Kidney epithelial cell (primary cell): ENCODE data around the gene POU2F1. TPM values are rescaled to one million over a fixed set of nuclear protein-coding genes. Genes with fewer than 3 reads are reported as not detected.

Experiments
- DNase-seq: peaks from one replicate; pipeline ENCODE4 v3.0.0-alpha.2; 2010; ENCODE audit warnings: low read depth
- H3K27me3 ChIP-seq: 2 replicates; pipeline ENCODE4 v1.6.0; 2011; ENCODE audit warnings: low read length; ENCODE audit not compliant: control insufficient read depth, insufficient read depth
- H3K36me3 ChIP-seq: 2 replicates; pipeline ENCODE4 v1.5.1; 2011; ENCODE audit warnings: low read length; ENCODE audit not compliant: control insufficient read depth, insufficient read depth
- H3K4me3 ChIP-seq: 2 replicates; pipeline ENCODE4 v1.5.1; 2011; ENCODE audit warnings: low read depth, mild to moderate bottlenecking, control low read depth, low read length
- total RNA-seq: library from RNA; depleted of rRNA; stranded (reverse); fragments of >200 nt; gene quantifications from 2 replicates; pipeline ENCODE4 v1.2.3, GENCODE V29; 2015
- TF ChIP-seq, protein P1 (sequence below): IDR thresholded peaks from 2 replicates; pipeline ENCODE4 v1.5.1; 2011; ENCODE audit warnings: mild to moderate bottlenecking, moderate library complexity, low read length, control low read depth, inconsistent platforms; ENCODE audit not compliant: insufficient read depth, poor library complexity, severe bottlenecking

POU2F1 gene
- 8.4 and 9.8 TPM in 2 replicates for total RNA-seq

DNA sequence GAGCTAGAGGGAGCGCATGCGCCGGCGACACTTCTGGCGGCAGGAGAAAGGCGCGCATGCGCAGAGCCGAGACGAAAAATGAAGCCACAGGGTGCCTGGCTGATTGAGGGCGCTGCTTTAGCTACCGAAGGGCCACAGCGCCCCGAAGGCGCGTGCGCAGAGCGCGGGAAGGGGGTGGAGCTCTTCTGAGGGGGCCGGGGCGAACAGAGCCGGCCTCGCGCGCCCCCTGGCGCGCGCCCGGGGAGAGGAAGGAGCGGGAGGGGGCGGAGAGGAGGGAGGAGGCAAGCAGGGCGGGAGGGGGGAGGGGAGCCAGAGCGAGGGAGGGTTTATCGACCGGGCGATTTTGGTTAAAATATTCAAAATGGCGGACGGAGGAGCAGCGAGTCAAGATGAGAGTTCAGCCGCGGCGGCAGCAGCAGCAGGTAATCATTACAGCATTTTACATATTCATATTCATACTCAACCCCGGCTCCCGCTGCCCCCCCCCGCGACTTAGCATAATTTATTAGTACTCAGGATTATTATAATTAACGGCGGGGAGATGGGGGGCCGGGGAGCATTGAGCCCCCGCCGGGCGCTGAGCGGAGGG is at the start of gene POU2F1:
Gene POU2F1, plus strand, starts transcription at position 350 of the 589 bp plus-strand sequence. Its CDS starts 12 bp downstream, at position 362.
- Histone ChIP-seq H3K36me3 (no peaks in the 10 kb centered on the region), H3K27me3 (no peaks in the 10 kb centered on the region), H3K4me3 (peak within 1 kb of the TSS; percentile 86)
- peak; percentile 83 for DNase-seq
- TF ChIP-seq, protein P1, sequence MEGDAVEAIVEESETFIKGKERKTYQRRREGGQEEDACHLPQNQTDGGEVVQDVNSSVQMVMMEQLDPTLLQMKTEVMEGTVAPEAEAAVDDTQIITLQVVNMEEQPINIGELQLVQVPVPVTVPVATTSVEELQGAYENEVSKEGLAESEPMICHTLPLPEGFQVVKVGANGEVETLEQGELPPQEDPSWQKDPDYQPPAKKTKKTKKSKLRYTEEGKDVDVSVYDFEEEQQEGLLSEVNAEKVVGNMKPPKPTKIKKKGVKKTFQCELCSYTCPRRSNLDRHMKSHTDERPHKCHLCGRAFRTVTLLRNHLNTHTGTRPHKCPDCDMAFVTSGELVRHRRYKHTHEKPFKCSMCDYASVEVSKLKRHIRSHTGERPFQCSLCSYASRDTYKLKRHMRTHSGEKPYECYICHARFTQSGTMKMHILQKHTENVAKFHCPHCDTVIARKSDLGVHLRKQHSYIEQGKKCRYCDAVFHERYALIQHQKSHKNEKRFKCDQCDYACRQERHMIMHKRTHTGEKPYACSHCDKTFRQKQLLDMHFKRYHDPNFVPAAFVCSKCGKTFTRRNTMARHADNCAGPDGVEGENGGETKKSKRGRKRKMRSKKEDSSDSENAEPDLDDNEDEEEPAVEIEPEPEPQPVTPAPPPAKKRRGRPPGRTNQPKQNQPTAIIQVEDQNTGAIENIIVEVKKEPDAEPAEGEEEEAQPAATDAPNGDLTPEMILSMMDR, result peak; percentile 81

DNA sequence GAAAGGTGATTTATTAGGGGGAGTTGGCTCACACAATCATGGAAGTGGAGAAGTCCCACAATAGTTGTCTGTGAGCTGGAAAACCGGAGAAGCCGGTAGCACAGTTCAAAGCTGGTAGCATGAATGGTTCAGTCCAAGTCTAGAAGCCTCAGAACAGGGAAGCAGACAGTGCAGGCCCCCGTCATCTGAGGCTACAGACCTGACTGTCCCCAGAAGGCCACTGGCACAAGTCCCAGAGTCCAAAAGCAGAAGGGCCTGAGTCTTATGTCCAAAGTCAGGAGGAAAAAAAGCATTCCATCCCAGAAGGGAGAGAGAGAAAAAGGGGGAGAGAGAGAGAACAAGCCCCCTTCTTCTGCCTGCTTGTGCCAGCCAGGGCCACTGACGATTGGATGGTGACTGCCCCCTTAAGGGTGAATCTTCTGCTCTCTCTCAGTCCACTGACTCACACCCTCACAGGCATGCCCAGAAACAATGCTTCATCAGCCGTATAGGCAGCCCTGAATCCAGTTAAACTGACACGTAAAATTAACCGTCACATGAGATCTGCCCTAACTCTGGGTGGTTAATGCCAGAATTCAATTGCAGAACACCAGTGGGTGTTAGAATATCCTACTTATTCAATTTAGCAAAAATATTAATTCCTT is 49.3 kb upstream of the POU2F1 start:
- Histone ChIP-seq H3K36me3 (no peaks in the 10 kb centered on the region), H3K4me3 (no peak overlapping the region), H3K27me3 (no peaks in the 10 kb centered on the region)
- TF ChIP-seq, protein P1, result peak; percentile 4
- peak; percentile 25 for DNase-seq

DNA sequence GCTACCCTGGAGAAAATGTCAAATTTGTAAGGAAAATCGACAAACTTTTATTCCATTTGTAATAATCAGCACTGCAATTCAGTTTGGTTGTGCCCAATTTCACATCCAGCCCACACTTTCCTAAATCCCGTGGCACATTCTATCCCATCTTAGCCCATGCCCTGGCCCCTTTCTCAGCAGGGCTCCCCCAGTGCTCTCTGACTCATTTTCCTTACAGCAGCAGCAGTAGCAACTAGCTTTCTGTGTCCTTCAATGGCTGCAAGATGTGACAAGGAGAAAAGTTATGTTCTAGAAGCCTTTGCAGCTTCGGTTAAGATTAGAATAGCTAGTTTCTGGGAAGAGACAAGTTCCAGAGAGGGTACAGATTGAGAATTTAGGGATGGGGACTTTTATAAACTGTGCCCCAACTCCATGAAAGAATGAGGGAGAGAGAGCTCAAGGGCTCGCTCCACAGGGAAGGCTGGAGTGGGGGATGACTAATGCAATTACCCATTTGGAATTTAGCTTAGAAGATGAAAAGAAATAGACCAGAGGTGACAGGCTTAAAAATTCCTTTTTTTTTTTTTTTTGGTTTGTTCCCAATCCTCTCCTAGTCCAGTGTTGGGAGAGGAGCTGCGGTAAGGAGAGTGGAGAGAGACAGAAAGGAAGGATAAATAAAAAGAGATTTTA is 47.0 kb upstream of the POU2F1 start:
- TF ChIP-seq, protein P1, result no peak
- Histone ChIP-seq H3K27me3 (no peaks in the 10 kb centered on the region), H3K4me3 (no peak overlapping the region), H3K36me3 (no peaks in the 10 kb centered on the region)
- DNase-seq, result no peak

DNA sequence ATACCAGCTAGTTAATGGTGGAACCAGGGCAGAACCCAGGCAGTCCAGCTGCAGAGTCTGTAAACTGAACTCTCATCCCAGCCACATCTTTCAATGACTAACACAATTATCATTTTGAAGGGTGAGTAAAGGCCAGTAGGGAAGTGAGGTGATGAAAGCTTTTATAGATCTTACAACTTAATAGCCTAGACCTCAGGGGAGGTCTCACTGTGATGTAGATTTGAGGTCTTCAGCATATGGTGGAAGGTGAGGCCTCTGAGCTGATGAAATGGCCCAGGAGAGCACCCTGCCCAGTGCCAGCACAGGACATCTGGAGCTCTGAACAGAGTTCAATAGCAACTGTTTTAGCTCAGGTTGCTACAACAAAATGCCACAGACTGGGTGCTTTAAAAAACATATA is 44.8 kb upstream of the POU2F1 start:
- no peaks in the 10 kb centered on the region for H3K27me3 ChIP-seq
- TF ChIP-seq, protein P1, result no peak
- no peaks in the 10 kb centered on the region for H3K36me3 ChIP-seq
- no peak for DNase-seq
- H3K4me3 ChIP-seq, result no peak overlapping the region

DNA sequence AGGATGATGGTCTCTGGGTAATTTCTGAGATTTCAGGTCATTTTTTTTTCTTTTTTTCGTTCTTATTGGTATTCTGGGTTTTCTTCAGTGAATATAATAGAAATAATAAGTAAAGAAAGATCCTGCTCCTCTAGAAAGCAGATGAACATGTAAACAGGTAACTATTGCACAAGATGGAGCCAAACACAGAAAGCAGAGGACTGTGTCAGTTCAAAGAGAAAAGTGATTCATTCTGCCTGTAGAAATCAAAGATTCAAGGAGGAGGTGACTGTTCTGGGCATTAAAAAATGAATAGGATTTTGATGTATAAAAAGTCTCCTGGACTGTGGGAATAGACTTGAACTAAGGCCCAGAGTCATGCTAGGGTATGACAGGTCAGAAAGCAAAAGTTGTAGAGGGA is 41.9 kb upstream of the POU2F1 start:
- Histone ChIP-seq H3K36me3 (no peaks in the 10 kb centered on the region), H3K4me3 (no peak overlapping the region)
- TF ChIP-seq, protein P1, result no peak

More for the DNA sequence above, 41.9 kb upstream of the POU2F1 start:
- DNase-seq, result no peak
- H3K27me3 ChIP-seq, result no peaks in the 10 kb centered on the region
